ENCODE measurements around the gene DGKE. TPM values are rescaled to one million over a fixed set of nuclear protein-coding genes. Genes with fewer than 3 reads are reported as not detected.

Gene DGKE
- polyA plus RNA-seq, 1 donor from 2014 or later = 16.6 TPM

GRCh38 chr17:56831369-56832095 is 2.4 kb upstream of the DGKE start:
- Histone ChIP-seq H3K27ac (ENCODE audit: low read length) (no peak overlapping the region), H3F3A (ENCODE audit: insufficient read depth, low read length, poor library complexity, severe bottlenecking) (peaks cover 6% of the 10 kb centered on the region), H4K20me1 (ENCODE audit: insufficient read depth) (no peaks in the 10 kb centered on the region), H3K27me3 (ENCODE audit: insufficient read depth, low read depth, low read length) (no peaks in the 10 kb centered on the region), H3K4me3 (ENCODE audit: low read length) (no peak overlapping the region), H3K9me2 (ENCODE audit: insufficient read depth, low read length) (no peaks in the 10 kb centered on the region), H3K9me3 (ENCODE audit: low read length) (no peaks in the 10 kb centered on the region), H3K4me2 (ENCODE audit: low read length) (no peak overlapping the region), H2AFZ (ENCODE audit: low read depth, low read length) (no peak overlapping the region), H3K79me2 (replicated peaks; ENCODE audit: insufficient read depth, low read length) (peaks cover 1% of the 10 kb centered on the region), H3K36me3 (ENCODE audit: insufficient read depth, low read length) (no peaks in the 10 kb centered on the region), H3K9ac (ENCODE audit: low read length) (no peak overlapping the region)
- no peak for TF ChIP-seq MXI1 (conservative IDR thresholded peaks at IDR 0.05; ENCODE audit: poor library complexity, severe bottlenecking)
- no peak for TF ChIP-seq POLR2AphosphoS5 (IDR thresholded peaks at IDR 0.05)
- TF ChIP-seq SMC3 (conservative IDR thresholded peaks at IDR 0.05; ENCODE audit: poor library complexity) = no peak
- TF ChIP-seq, protein P1, sequence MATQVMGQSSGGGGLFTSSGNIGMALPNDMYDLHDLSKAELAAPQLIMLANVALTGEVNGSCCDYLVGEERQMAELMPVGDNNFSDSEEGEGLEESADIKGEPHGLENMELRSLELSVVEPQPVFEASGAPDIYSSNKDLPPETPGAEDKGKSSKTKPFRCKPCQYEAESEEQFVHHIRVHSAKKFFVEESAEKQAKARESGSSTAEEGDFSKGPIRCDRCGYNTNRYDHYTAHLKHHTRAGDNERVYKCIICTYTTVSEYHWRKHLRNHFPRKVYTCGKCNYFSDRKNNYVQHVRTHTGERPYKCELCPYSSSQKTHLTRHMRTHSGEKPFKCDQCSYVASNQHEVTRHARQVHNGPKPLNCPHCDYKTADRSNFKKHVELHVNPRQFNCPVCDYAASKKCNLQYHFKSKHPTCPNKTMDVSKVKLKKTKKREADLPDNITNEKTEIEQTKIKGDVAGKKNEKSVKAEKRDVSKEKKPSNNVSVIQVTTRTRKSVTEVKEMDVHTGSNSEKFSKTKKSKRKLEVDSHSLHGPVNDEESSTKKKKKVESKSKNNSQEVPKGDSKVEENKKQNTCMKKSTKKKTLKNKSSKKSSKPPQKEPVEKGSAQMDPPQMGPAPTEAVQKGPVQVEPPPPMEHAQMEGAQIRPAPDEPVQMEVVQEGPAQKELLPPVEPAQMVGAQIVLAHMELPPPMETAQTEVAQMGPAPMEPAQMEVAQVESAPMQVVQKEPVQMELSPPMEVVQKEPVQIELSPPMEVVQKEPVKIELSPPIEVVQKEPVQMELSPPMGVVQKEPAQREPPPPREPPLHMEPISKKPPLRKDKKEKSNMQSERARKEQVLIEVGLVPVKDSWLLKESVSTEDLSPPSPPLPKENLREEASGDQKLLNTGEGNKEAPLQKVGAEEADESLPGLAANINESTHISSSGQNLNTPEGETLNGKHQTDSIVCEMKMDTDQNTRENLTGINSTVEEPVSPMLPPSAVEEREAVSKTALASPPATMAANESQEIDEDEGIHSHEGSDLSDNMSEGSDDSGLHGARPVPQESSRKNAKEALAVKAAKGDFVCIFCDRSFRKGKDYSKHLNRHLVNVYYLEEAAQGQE (IDR thresholded peaks at IDR 0.05; ENCODE audit: borderline replicate concordance) = no peak
- no peak for TF ChIP-seq EP300 (conservative IDR thresholded peaks at IDR 0.05; ENCODE audit: poor library complexity, severe bottlenecking)
- TF ChIP-seq CTCF (IDR thresholded peaks at IDR 0.05; ENCODE audit: poor library complexity, severe bottlenecking) = no peak
- no peak for TF ChIP-seq RAD21 (conservative IDR thresholded peaks at IDR 0.05)
- no peak for TF ChIP-seq EZH2 (IDR thresholded peaks at IDR 0.05; ENCODE audit: borderline replicate concordance, insufficient read depth, low read length, poor library complexity, severe bottlenecking)

GRCh38 chr17:56832446-56832845 is 1.5 kb upstream of the DGKE start:
- H4K20me1 ChIP-seq (ENCODE audit: insufficient read depth) = no peaks in the 10 kb centered on the region
- H3K36me3 ChIP-seq (ENCODE audit: insufficient read depth, low read length) = no peaks in the 10 kb centered on the region
- no peaks in the 10 kb centered on the region for H3K9me3 ChIP-seq (ENCODE audit: low read length)
- TF ChIP-seq EP300 (conservative IDR thresholded peaks at IDR 0.05; ENCODE audit: poor library complexity, severe bottlenecking) (no peak), POLR2AphosphoS5 (IDR thresholded peaks at IDR 0.05) (no peak), EZH2 (IDR thresholded peaks at IDR 0.05; ENCODE audit: borderline replicate concordance, insufficient read depth, low read length, poor library complexity, severe bottlenecking) (no peak), RAD21 (conservative IDR thresholded peaks at IDR 0.05) (no peak), TAF1 (IDR thresholded peaks at IDR 0.05; ENCODE audit: low read depth) (no peak), SMC3 (conservative IDR thresholded peaks at IDR 0.05; ENCODE audit: poor library complexity) (no peak), CTCF (IDR thresholded peaks at IDR 0.05; ENCODE audit: poor library complexity, severe bottlenecking) (no peak), MXI1 (conservative IDR thresholded peaks at IDR 0.05; ENCODE audit: poor library complexity, severe bottlenecking) (no peak)
- TF ChIP-seq, protein P1 (IDR thresholded peaks at IDR 0.05; ENCODE audit: borderline replicate concordance) = no peak
- H3K4me3 ChIP-seq (ENCODE audit: low read length) = peak overlapping the region; percentile 92
- H3K79me2 ChIP-seq (replicated peaks; ENCODE audit: insufficient read depth, low read length) = peaks cover 5% of the 10 kb centered on the region
- peak overlapping the region; percentile 33 for H3K4me2 ChIP-seq (ENCODE audit: low read length)
- no peak overlapping the region for H3K27ac ChIP-seq (ENCODE audit: low read length)
- H3F3A ChIP-seq (ENCODE audit: insufficient read depth, low read length, poor library complexity, severe bottlenecking) = peaks cover 6% of the 10 kb centered on the region
- no peak overlapping the region for H3K9ac ChIP-seq (ENCODE audit: low read length)
- no peaks in the 10 kb centered on the region for H3K27me3 ChIP-seq (ENCODE audit: insufficient read depth, low read depth, low read length)
- no peak overlapping the region for H2AFZ ChIP-seq (ENCODE audit: low read depth, low read length)
- no peaks in the 10 kb centered on the region for H3K9me2 ChIP-seq (ENCODE audit: insufficient read depth, low read length)

Measured in neural cell (in vitro differentiated cells).